CD4-positive, alpha-beta T cell (primary cell): ENCODE data around the gene MAMLD1. TPM values are rescaled to one million over a fixed set of nuclear protein-coding genes. Genes with fewer than 3 reads are reported as not detected.

Experiments
- ATAC-seq: fragments of 200-7000 bp; cut with Tn5 transposase; one replicate; pipeline ENCODE4 v1.10.0; 2022; ENCODE audit warnings: mild to moderate bottlenecking; ENCODE audit not compliant: poor library complexity
- CTCF ChIA-PET: fragments of 350-600 bp; sonication (Branson Sonifier 250); formaldehyde crosslinking; loops from one replicate; lab custom pipeline; 2021; ENCODE audit warnings: antibody characterized with exemption, inconsistent platforms; lab: Charles Lee
- POLR2A ChIA-PET: fragments of 350-600 bp; sonication (Branson Sonifier 250); formaldehyde crosslinking; loops from one replicate; lab custom pipeline; 2021; ENCODE audit warnings: antibody characterized with exemption, inconsistent platforms; lab: Charles Lee
- DNase-seq, 14 experiments: peaks; one replicate each; pipeline ENCODE4 v3.0.0-alpha.2; 2013 to 2020; ENCODE audit warnings: mixed read lengths in 2 of 14
- H3K27ac ChIP-seq, 2 donors: one replicate each; pipeline versions ENCODE4 v1.5.1 to v1.7.0; 2013; ENCODE audit warnings: low read length in 2 of 2, low read depth in 1 of 2, mild to moderate bottlenecking in 1 of 2
- H3K27me3 ChIP-seq, 2 experiments: 1 replicate in 1 of 2; 2 replicates in 1 of 2; pipeline versions ENCODE4 v1.6.1 to v1.7.0; 2013; ENCODE audit warnings: low read length in 2 of 2, control low read depth in 1 of 2, mild to moderate bottlenecking in 1 of 2, moderate library complexity in 1 of 2; ENCODE audit not compliant: insufficient read depth in 2 of 2, control insufficient read depth in 1 of 2
- H3K36me3 ChIP-seq: one replicate; pipeline ENCODE4 v1.6.1; 2013; ENCODE audit warnings: low read length, control low read depth; ENCODE audit not compliant: insufficient read depth
- H3K4me1 ChIP-seq: one replicate; pipeline ENCODE4 v1.6.1; 2013; ENCODE audit warnings: low read length, control low read depth; ENCODE audit not compliant: insufficient read depth
- H3K4me3 ChIP-seq: one replicate; pipeline ENCODE4 v1.5.1; 2013; ENCODE audit warnings: mild to moderate bottlenecking, low read length, moderate library complexity
- H3K9me3 ChIP-seq, 2 experiments: 1 replicate in 1 of 2; 2 replicates in 1 of 2; pipeline versions ENCODE4 v1.6.1 to v1.7.0; 2013; ENCODE audit warnings: low read length in 2 of 2, mild to moderate bottlenecking in 2 of 2, control low read depth in 1 of 2, moderate library complexity in 1 of 2; ENCODE audit not compliant: control insufficient read depth in 1 of 2, insufficient read depth in 1 of 2
- H3K27ac Mint-ChIP-seq: one replicate; pipeline ENCODE4 v1.8.0; 2020; ENCODE audit warnings: mixed read lengths
- H3K27me3 Mint-ChIP-seq: one replicate; pipeline ENCODE4 v1.8.0; 2021; ENCODE audit warnings: mixed read lengths
- H3K36me3 Mint-ChIP-seq: one replicate; pipeline ENCODE4 v1.8.0; 2021; ENCODE audit warnings: low read depth, mixed read lengths
- H3K4me1 Mint-ChIP-seq: one replicate; pipeline ENCODE4 v1.8.0; 2021; ENCODE audit warnings: low read depth, mixed read lengths
- H3K4me3 Mint-ChIP-seq: one replicate; pipeline ENCODE4 v1.8.0; 2020; ENCODE audit warnings: mild to moderate bottlenecking, mixed read lengths
- H3K9me3 Mint-ChIP-seq: one replicate; pipeline ENCODE4 v1.8.0; 2020; ENCODE audit warnings: mixed read lengths
- CTCF ChIP-seq: fragments of 200-600 bp; IDR thresholded peaks from one replicate; pipeline ENCODE4 v1.8.0; 2022; ENCODE audit warnings: antibody characterized with exemption, mild to moderate bottlenecking
- intact Hi-C, 2 experiments: fragments of 100-400 bp; cut with DNase I in 1 of 2; cut with micrococcal nuclease in 1 of 2; formaldehyde crosslinking; loops; one replicate each; pipeline versions ENCODE4 v1.15.1 to v1.9.0; 2023 to 2025; cut with DNase I, micrococcal nuclease
- total RNA-seq, 174 experiments: library from RNA in 2 of 174; stranded (reverse) in 2 of 174; gene quantifications; one replicate each; pipeline ENCODE4 v1.2.3 and lab custom pipeline; 2021 to 2026

The MAMLD1 gene
- total RNA-seq, 2 experiments from 2014 or later, result 0.45 to 0.96 TPM

- Histone ChIP-seq H3K9me3 (no peaks in the 10 kb centered on the region), H3K4me3 (no peak overlapping the region), H3K4me1 (no peaks in the 10 kb centered on the region), H3K27me3 (no peaks in the 10 kb centered on the region), H3K27ac (no peak overlapping the region), H3K36me3 (no peaks in the 10 kb centered on the region)
- intact Hi-C loops, result loop anchor here in 1 of 2 experiments (2.0 kb wide), 1 partner anchor 36 kb away; no protein-coding TSS in a partner anchor
- Mint-ChIP-seq H3K36me3 (no peaks in the 10 kb centered on the region), H3K4me3 (no peak overlapping the region), H3K27ac (no peak overlapping the region), H3K27me3 (no peaks in the 10 kb centered on the region), H3K9me3 (peaks cover 6% of the 10 kb centered on the region), H3K4me1 (no peaks in the 10 kb centered on the region)
- ChIA-PET POLR2A (no interaction called here), CTCF (no interaction called here)
- TF ChIP-seq CTCF, result no peak
- ATAC-seq (no peak), DNase-seq (no peak)
These were observed 167.7 kb downstream of the MAMLD1 start for GRCh38 chrX:150530821-150531220.

GRCh38 chrX:150531467-150531866, 168.3 kb downstream of the MAMLD1 start:
- H3K27me3 ChIP-seq, result no peaks in the 10 kb centered on the region
- ATAC-seq (no peak), DNase-seq (no peak)
- no peak overlapping the region for H3K4me3 Mint-ChIP-seq
- intact Hi-C loops, result loop anchor here in 1 of 2 experiments (2.0 kb wide), 1 partner anchor 37 kb away; no protein-coding TSS in a partner anchor
- H3K9me3 ChIP-seq, result no peaks in the 10 kb centered on the region
- ChIA-PET CTCF (no interaction called here), POLR2A (no interaction called here)
- H3K4me1 ChIP-seq, result no peaks in the 10 kb centered on the region
- H3K4me1 Mint-ChIP-seq, result no peaks in the 10 kb centered on the region
- H3K36me3 ChIP-seq, result no peaks in the 10 kb centered on the region
- H3K36me3 Mint-ChIP-seq, result no peaks in the 10 kb centered on the region
- H3K27me3 Mint-ChIP-seq, result no peaks in the 10 kb centered on the region
- H3K27ac ChIP-seq, result no peak overlapping the region
- H3K4me3 ChIP-seq, result no peak overlapping the region
- H3K9me3 Mint-ChIP-seq, result peaks cover 6% of the 10 kb centered on the region
- TF ChIP-seq CTCF, result no peak
- H3K27ac Mint-ChIP-seq, result no peak overlapping the region

GRCh38 chrX:150533863-150534262, 170.7 kb downstream of the MAMLD1 start:
- ChIA-PET CTCF (no interaction called here), POLR2A (no interaction called here)
- intact Hi-C loops, result no loop called here
- Mint-ChIP-seq H3K9me3 (peaks cover 6% of the 10 kb centered on the region), H3K36me3 (no peaks in the 10 kb centered on the region), H3K27ac (no peak overlapping the region), H3K4me1 (no peaks in the 10 kb centered on the region), H3K27me3 (no peaks in the 10 kb centered on the region), H3K4me3 (no peak overlapping the region)
- H3K36me3 ChIP-seq, result no peaks in the 10 kb centered on the region
- ATAC-seq (no peak), DNase-seq (no peak)
- H3K9me3 ChIP-seq, result peaks cover 0 to 5% of the 10 kb centered on the region in 2 experiments
- H3K27me3 ChIP-seq, result no peaks in the 10 kb centered on the region
- TF ChIP-seq CTCF, result no peak
- no peak overlapping the region for H3K4me3 ChIP-seq
- H3K4me1 ChIP-seq, result no peaks in the 10 kb centered on the region
- H3K27ac ChIP-seq, result no peak overlapping the region
